Measurements from ENCODE around the gene C11orf21. TPM values are rescaled to one million over a fixed set of nuclear protein-coding genes. Genes with fewer than 3 reads are reported as not detected.

The C11orf21 gene
- total and polyA plus RNA-seq, 10 of the 15 experiments (the other 5 are each of a cell fraction or from before 2014, with no cell fraction given): 0.04 to 0.26 (median 0.11) TPM; not detected in 7

GRCh38 chr11:2298131-2298794, 3.5 kb downstream of the C11orf21 start:
- no peaks in the 10 kb centered on the region for H3K79me2 ChIP-seq (ENCODE audit: control insufficient read depth, insufficient read depth, low read length)
- no peak overlapping the region for H3K4me2 ChIP-seq (ENCODE audit: control insufficient read depth, insufficient read depth)
- no peaks in the 10 kb centered on the region for H4K20me1 ChIP-seq (ENCODE audit: control insufficient read depth, insufficient read depth)
- no peaks in the 10 kb centered on the region for H3K36me3 ChIP-seq (ENCODE audit: control insufficient read depth in 2 of 2, insufficient read depth in 2 of 2, low read length in 1 of 2)
- ChIA-PET SMC1A (ENCODE audit: uncharacterized antibody, unreplicated experiment) (no interaction called here), CTCF (interaction anchor here (11.0 kb wide), 1 partner anchor 122 kb away, joined by 271 read pairs; no protein-coding TSS in a partner anchor), POLR2A (no interaction called here), RAD21 (ENCODE audit: unreplicated experiment) (no interaction called here)
- intact Hi-C loops (cut with micrococcal nuclease; ENCODE audit: unreplicated experiment) (loop anchor here (5.0 kb wide), 1 partner anchor 101 kb away; no protein-coding TSS in a partner anchor), in situ Hi-C loops (cut with MboI) (no loop called here)
- H3K4me1 ChIP-seq (ENCODE audit: control insufficient read depth, insufficient read depth, low read length): no peaks in the 10 kb centered on the region
- no peak overlapping the region for H3K4me3 ChIP-seq
- no peaks in the 10 kb centered on the region for H3K9me3 ChIP-seq (replicated peaks; ENCODE audit: control insufficient read depth, insufficient read depth, low read length)
- DNase-seq (ENCODE audit: low read depth, low spot score) (no peak), ATAC-seq (no peak), FAIRE-seq (no peak)
- no peak overlapping the region for H3K27ac ChIP-seq (ENCODE audit: control insufficient read depth, insufficient read depth)
- no TSS peak for BruUV-seq (replicated peaks)
- TF ChIP-seq BCLAF1 (IDR thresholded peaks at IDR 0.05): no peak
- no peak for TF ChIP-seq MEF2B (IDR thresholded peaks at IDR 0.05; ENCODE audit: partially characterized antibody, poor library complexity, severe bottlenecking)
- H3K9ac ChIP-seq (ENCODE audit: control insufficient read depth, insufficient read depth, low read length): no peak overlapping the region
- H2AFZ ChIP-seq (ENCODE audit: control insufficient read depth, low read depth, low read length): no peak overlapping the region
- no peaks in the 10 kb centered on the region; a peak in 2 of 4 replicates for H3K27me3 ChIP-seq (replicated peaks in 1 of 2; ENCODE audit: control insufficient read depth in 2 of 2, insufficient read depth in 2 of 2, low read length in 1 of 2)
- 11% methylated on average over 14 of the region's 14 CpGs for WGBS (ENCODE audit: insufficient coverage, insufficient replicate concordance, low lambda C conversion rate, missing lambda C conversion rate)

GRCh38 chr11:2297623-2298030, 4.1 kb downstream of the C11orf21 start:
- H3K27me3 ChIP-seq (replicated peaks in 1 of 2; ENCODE audit: control insufficient read depth in 2 of 2, insufficient read depth in 2 of 2, low read length in 1 of 2): no peaks in the 10 kb centered on the region; a peak in 2 of 4 replicates
- H3K36me3 ChIP-seq (ENCODE audit: control insufficient read depth in 2 of 2, insufficient read depth in 2 of 2, low read length in 1 of 2): no peaks in the 10 kb centered on the region
- SMC1A ChIA-PET (ENCODE audit: uncharacterized antibody, unreplicated experiment): no interaction called here
- no peak overlapping the region for H3K9ac ChIP-seq (ENCODE audit: control insufficient read depth, insufficient read depth, low read length)
- H3K4me2 ChIP-seq (ENCODE audit: control insufficient read depth, insufficient read depth): no peak overlapping the region
- intact Hi-C loops (cut with micrococcal nuclease; ENCODE audit: unreplicated experiment): loop anchor here (5.0 kb wide), 1 partner anchor 100 kb away; no protein-coding TSS in a partner anchor
- in situ Hi-C loops (cut with MboI): no loop called here
- WGBS (ENCODE audit: insufficient coverage, insufficient replicate concordance, low lambda C conversion rate, missing lambda C conversion rate): 0% methylated on average over 1 of the region's 1 CpG
- TF ChIP-seq MAX (IDR thresholded peaks at IDR 0.05; ENCODE audit: low read depth, low read length) (no peak), PRDM15 (CRISPR knock-in tag; IDR thresholded peaks at IDR 0.05) (no peak)
- RAD21 ChIA-PET (ENCODE audit: unreplicated experiment): no interaction called here
- H3K27ac ChIP-seq (ENCODE audit: control insufficient read depth, insufficient read depth): no peak overlapping the region
- POLR2A ChIA-PET: no interaction called here
- no peaks in the 10 kb centered on the region for H3K9me3 ChIP-seq (replicated peaks; ENCODE audit: control insufficient read depth, insufficient read depth, low read length)
- no peaks in the 10 kb centered on the region for H4K20me1 ChIP-seq (ENCODE audit: control insufficient read depth, insufficient read depth)
- H3K4me1 ChIP-seq (ENCODE audit: control insufficient read depth, insufficient read depth, low read length): no peaks in the 10 kb centered on the region
- no peaks in the 10 kb centered on the region for H3K79me2 ChIP-seq (ENCODE audit: control insufficient read depth, insufficient read depth, low read length)
- CTCF ChIA-PET: interaction anchor here (0.7 to 11.0 kb wide), 2 partner anchors 74 to 123 kb away, joined by 3 to 271 read pairs; no protein-coding TSS in a partner anchor
- FAIRE-seq (no peak), ATAC-seq (no peak), DNase-seq (ENCODE audit: low read depth, low spot score) (no peak)
- BruUV-seq (replicated peaks): no TSS peak
- no peak overlapping the region for H3K4me3 ChIP-seq
- no peak overlapping the region for H2AFZ ChIP-seq (ENCODE audit: control insufficient read depth, low read depth, low read length)
